GM21528 (cell line): ENCODE measurements around the gene ANXA2.
"Not testable (repeated sequence)": the region's sequence is repeated elsewhere in the genome, so short reads cannot be mapped to it uniquely, and the experiment has no call there.

Experiments used
- ATAC-seq: cut with Tn5 transposase; IDR thresholded peaks from one replicate; pipeline ENCODE4 v1.9.1; 2021; ENCODE audit warnings: mild to moderate bottlenecking, moderate library complexity; ENCODE audit not compliant: unreplicated experiment, low FRiP score

ANXA2 gene

DNA sequence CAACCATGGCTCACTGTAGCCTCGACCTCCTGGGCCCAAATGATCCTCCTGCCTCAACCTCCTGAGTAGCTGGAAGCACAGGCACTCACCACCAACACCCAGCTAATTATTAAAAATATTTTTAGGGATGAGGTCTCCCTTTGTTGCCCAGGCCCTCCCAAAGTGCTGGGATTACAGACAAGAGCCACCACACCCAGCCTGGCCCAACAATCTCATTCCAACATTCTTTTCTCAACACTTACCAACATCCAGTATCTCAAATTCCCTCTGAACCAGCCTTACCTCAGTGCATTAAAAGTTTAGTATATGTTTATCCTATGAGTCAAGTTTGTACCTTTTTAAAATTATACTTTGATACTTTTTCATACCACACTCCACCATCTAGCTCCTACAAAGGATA lies 25.0 kb downstream of the ANXA2 start:
- no peak for ATAC-seq

DNA sequence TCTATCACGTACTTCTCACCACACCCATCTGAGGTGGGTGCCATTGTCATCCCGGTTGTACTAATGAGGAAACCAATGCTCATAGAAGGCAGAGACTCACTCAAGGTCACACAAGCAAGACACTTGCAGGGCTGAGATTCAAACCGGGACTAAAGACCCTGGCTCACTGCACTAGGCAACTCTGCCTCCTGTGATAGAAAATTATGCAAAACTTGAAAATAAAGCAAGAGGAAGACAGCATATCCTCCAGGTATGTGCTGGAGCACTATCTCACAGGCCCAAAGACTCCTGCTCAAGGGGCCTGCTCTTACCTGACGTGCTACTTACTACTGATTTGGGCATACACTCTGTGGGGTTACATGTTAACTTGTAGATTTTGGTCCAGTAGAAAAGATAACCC lies 25.6 kb downstream of the ANXA2 start:
- no peak for ATAC-seq

DNA sequence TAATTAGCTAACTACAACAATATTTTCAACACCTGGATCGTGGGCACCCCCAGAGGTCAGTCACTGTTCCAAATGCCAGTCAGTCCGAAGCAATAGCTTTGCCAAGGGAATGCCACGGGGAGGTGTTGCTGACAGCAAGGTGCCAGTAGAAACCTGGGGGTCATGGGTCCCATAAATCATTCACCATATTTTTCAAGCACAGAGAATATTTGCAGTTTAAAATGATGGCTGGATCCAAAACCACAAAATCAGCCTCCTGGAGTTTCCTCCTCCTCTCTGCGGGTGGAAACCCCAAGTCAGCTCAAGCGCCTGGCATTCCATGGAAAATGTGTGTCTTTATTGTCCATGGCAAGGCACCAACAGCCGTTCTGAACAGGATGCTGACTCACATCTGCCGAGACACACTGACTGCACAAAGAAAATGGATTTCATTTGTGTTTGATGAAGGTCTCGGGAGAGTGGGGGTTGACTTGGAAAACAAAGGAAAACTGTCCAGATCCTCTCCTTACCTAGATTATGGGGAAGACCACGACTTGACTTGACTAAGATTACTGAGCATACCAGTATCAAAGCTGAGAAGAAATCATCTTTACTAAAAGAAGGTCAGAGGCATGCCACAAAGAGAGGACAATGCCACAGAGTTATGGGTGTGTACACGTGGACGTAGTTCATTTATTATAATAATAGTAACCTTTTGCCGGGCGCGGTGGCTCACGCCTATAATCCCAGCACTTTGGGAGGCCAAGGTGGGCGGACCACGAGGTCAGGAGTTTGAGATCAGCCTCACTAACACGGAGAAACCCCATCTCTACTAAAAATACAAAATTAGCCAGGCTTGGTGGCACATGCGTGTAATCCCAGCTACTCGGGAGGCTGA lies 26.4 kb downstream of the ANXA2 start:
- ATAC-seq: no peak

DNA sequence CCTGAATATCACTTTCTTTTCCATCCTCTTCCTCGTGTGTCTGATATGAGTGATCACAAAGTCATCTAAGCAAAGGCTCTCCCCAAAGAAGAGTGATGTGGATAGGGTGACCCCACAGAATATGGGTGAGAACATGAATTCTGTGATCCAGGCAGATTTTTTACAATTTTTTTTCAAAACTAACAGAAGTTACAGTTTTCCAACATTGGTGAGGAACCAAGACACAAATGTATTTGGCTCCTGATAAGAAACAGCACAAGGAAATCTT lies 27.0 kb downstream of the ANXA2 start:
- ATAC-seq: no peak

DNA sequence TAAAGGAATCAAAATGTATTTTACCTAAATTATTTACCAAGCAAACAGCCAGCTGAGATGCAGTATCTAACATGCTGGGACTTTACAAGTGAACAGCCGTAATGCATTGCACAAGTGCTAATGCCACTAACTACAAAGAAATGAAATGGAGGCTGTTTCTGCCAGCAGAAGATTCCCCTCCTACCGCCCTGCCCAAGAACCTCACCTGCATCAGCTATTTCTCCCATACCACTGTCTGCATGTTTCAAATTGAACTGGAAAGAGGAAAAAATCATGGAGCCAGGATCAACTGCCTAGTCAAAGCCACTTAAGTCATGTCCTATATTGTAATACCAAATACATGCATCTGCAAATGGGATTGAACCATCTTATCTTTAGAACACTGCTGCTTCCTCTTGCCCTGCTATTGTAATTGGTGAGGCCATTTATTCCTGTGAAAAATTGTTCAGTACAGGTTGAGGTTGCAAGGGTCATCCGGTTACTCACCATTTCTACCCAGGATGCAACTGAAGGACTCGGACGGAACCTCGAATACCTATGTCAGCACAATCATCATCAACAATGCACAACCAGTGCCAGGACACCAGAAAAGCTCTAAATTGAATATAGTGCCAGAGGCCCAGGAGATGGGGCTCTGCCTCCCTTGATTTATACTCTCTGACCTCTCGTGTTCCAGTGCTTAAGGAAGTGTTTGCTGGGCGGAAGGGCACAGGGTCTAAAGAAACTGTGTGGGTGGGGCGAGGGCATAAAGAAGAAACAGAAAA lies 27.5 kb downstream of the ANXA2 start:
- no peak for ATAC-seq

DNA sequence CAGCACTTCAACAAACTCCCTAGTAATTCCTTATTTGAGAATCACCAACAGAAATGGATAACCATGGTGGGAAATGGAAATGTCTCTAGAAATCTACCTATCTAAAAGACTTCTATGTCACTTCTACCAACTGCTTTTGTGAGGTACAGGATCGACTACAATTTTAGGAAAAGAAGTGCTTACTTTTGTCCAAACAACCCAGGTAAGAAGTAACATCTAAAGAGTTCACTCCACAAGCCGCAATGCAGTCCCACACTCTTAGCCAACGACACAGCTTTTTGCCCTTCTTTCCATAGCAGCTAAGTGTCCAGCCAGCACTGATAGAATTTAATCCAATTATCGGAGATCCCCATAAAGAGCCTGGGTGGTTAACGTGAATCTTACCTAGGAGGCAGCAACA lies 28.1 kb downstream of the ANXA2 start:
- ATAC-seq: no peak

DNA sequence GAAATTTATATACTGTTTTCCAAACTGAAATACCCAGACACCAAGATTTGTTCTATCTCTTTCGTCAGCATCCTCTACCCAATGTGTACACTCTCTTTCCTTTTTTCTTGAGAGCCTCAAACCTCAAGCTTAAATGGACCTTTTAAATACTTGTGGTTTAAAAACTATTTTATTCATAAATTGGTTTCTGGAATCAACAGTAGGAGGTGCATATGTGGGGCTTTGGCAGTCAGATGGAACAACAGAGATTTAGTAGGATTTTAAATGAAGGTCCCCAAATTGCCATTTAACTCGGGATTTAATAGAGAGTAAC lies 33.2 kb downstream of the ANXA2 start:
- ATAC-seq: no peak

DNA sequence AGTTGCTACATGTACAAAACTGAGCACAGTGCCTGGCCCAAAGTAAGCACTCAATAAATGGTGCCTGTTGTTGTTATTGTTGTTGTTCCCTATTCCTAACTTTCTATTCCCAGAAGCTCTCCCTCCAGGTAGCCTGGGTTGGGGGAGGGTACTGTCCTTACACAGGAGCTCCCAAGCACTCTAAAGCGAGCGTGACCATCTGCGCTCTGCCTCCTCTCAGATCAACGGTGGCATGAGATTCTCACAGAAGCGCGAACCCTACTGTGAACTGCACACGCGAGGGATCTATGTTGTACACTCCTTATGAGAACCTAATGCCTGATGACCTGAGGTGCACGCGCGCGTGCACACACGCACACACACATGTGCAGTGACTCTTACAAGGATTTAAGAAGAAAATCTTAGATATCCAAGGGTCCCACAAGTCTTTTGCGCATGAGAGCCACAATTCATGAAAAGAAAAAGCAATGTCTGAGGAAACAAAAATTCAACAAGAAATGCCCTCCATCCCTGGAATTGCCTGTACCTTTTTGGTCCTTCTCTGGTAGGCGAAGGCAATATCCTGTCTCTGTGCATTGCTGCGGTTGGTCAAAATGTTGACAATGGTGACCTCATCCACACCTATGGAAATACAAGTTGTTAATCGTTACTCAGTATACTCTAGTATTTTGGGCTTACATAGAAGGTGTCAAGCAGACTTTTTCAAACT lies 33.7 kb downstream of the ANXA2 start:
- ATAC-seq: no peak

DNA sequence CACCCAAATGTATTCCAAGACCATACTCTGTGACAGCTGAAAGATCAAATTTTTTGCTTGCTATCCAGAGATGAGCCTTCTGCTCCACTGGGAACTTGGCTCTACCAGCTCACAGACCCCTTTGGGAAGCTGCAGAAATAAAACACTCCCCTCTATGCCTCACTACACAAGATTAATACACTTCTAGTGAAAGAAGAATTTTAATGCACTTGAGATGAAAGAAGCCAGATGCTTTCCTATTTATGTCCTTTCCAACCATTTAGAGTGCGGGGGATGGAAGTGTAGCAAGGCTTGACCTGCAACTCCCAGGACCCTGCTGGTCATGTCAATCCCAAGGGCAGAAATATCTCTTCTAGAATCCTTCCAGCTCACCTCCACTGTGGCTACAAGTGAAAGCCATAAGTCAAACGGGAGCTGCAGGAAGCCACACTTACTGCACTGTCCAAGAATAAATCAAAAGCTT lies 34.7 kb downstream of the ANXA2 start:
- ATAC-seq: no peak

DNA sequence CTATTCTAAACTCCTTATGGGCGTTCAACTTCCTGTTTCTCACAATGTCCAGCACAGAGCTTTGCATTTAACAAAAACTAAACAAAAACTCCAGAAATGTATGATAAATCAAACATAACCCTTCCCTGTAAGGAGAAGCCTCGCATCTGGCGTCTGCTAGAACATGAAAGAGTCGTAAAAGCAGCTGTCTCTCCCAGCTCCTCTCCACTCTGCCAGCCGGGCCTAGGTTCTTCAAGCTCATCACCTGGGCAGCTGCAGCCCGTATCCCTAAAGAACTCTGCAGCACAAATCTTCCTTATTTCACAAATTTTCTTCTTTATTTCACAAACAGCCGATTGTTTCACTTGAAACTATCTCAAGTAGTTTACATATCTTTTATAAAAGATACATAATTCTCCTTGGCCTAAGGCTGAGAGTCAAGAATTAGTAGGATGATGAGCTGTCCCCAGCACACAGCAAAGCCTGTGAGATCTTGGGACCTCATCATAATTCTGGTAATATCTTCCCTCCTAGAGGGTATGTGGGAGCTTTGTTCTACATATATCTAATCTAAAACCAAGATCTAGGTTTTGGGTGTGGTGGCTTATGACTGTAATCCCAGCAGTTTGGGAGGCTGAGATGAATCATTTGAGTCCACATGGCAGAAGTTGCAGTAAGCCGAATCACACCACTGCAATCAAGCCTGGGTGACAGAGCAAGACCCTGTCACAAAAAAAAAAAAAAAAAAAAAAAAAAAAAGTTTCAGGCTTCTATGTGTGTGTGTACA lies 35.3 kb downstream of the ANXA2 start:
- ATAC-seq: no peak

DNA sequence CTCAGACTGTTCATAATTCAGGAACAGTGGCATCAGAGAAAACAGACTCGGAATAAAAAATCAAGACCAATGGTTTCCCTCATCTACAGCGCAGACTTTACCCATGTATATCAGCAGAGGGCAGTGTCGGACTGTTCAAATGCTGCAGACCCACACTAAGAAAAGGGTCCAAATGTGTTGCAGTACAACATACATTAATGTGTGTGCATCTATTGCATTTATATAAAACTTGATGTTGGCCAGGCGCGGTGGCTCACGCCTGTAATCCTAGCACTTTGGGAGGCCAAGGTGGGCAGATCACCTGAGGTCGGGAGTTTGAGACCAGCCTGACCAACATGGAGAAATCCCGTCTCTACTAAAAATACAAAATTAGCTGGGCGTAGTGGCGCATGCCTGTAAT lies 38.0 kb downstream of the ANXA2 start:
- ATAC-seq: not testable (repeated sequence)

DNA sequence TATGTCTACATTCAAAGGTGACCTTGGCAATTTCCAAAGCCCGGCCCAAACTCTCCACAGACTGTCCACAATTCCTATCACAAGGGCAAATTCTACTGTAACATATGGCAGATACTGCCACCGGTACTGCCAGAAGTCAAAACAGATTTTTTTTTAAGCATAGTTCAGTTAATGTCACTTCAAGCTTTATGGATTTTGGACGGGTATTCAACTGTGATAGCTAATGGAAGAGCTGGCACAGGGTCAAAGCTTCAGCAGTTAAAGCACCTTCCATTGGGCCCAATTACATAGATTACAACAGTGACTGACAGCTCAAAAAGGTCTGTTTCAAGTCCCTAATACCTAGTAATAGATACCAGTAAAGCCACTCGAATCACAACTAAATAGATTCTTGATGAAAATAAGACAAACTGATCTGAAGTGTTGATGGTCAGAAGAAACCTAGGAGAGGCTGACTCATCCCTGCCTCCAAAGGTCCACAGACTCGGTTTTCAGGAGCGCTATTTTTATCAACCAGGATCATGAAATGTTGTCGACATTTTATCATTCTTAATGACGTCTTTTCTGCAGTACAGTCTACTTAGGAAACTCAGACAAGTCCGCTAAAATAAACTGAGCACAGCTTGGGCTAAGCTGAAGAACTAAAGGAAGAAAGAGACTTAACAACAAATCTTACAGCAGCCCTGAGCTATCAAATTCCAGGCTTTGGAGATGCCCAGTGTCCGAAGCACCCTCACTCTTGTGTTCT lies 38.7 kb downstream of the ANXA2 start:
- ATAC-seq: no peak

DNA sequence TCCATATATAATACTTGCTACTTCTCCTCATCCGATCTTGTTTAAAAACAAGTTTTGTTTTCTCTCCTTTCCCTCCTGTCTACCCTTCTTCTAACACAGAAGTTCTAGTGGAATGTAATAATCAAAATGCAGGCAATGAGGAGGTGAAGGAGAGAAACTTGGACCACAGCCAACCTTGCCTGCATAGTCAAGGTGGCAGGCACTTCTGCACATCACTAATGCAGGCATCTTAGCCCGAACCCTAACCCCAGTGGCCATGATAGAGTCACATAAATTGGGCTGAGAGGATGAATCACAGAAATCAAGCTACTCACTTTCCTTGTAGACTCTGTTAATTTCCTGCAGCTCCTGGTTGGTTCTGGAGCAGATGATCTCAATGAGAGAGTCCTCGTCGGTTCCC lies 41.0 kb downstream of the ANXA2 start:
- no peak for ATAC-seq

DNA sequence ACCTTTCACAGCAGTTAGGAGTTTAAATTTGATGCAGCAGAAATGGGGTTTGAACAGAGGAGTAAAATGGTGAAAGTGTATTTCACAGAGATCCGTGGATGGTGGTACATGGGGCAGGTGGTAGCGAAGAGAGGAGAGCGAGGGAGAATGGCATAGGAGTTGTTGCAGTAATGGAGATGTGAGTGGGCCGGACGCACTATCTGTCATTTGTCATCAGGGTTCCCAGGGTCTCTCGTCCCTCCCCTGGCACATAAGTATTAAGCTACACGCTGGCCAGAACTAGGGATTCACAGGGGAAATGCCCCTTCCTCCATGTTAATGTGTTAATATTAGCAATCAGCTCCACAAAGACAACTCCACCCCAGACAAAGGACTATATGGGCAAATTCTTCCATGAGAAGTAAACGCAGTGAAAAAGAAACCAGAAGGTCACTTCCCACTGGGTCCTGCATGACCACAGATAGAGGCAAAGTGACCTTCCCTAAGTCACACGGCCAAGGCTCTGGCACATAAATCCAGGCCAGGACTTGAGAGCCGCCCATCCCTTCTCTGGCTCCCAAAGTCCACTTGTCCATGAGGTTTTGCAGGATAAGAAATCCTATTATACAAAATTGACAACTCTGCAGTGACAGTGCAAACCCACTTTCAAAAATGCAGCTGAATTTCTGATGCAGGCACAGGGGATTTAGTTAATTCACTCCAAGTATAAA lies 42.5 kb downstream of the ANXA2 start:
- ATAC-seq: no peak

DNA sequence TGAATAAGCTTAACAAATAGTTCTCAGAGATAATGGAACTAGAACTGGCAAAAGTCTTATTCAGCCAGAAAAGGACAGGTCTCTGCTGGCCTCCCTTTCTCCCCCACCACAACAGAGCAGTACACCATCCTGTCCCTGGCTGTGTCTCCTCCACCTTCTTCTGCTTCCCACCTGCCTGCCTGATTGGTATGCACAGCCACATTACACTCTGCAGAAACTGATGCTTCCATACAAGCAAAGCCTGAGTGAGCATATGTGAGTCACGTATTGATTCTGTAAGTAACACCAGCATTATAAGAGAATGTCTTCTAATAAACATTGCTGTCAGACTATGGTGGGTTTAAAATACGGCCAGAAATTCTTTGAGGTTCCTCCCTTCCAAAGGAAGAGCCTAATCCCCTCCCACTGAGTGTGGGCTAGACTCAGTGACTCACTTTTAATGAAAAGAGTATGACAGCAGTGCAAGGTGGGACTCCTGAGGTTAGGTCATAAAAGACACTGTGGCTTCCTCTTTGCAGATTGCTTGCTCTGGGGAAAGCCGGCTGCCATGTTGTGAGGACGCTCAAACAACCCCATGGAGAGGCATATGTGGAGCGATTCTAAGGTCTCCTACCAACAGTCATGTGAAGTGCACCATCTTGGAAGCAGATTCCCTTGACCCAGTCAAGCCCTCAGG lies 44.4 kb downstream of the ANXA2 start:
- no peak for ATAC-seq

DNA sequence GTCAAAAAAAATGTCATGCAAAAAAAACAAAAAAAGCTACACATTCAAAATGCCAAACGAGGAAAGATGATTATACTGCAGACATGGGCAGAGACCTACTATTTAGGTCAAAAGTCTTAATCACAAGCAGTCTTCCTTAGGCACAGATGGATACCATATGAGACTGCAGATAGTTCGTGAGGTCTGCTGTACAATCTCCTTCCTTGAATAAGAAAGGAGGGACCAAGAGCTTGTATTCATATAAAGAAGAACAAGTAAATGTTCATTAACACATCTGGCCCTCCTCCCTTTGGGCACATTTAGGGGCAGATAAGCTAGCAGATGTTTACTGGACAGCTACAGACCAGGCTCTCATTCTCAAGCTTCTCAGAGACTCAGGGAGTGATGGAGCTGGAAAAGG lies 45.3 kb downstream of the ANXA2 start:
- no peak for ATAC-seq

DNA sequence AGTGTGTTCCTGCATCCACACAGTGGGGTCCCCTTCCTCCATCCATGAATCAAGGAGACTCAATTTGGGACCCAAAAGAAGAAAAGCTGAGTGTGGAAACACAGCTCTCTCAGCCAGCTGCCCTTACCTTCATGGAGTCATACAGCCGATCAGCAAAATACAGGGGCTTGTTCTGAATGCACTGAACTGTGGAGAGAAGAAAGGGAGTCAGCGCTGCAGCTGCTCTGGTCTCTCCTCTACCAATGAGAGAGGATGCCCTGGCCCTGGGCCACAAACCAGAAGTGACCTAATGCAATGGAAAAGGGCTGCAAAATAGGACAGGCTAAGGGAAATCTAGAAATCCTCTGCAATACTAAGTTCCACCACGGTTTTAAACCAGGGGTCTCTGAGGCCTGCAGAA lies 46.7 kb downstream of the ANXA2 start:
- no peak for ATAC-seq

DNA sequence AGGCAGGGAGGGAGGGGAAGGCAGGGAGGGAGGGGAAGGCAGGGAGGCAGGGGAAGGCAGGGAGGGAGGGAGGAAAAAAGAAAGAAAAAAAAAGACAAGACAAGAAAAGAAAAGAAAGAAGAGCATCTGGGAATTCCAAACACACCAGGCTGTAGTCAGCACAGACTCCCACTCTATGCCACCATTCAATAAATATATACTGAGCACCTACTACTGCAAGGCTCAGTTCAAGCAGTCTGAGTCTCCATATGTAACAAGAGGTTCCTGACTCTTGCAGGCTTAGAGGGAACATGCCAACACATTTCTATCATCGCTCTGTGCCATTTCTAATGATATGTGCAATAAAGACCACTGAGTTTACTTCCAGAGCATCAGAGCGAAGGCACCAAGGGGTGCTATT lies 47.7 kb downstream of the ANXA2 start:
- ATAC-seq: no peak

DNA sequence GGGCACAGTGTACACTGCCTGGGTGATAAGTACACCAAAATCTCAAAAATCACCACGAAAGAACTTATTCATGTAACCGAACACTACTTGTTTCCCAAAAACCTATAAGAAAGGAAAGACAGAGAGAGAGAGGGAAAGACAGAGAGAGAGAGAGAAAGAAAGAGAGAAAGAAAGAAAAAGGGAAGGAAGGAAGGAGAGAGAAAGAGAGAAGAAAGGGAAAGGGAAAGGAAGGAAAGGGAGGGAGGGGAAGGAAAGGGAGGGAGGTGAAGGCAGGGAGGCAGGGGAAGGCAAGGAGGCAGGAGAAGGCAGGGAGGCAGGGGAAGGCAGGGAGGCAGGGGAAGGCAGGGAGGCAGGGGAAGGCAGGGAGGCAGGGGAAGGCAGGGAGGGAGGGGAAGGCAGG lies 48.2 kb downstream of the ANXA2 start:
- ATAC-seq: no peak
